Activated naive CD4-positive, alpha-beta T cell treated with anti-CD3 and anti-CD28 coated beads, Interleukin-2, amount 50 U/mL, for 24 hours (primary cell): ENCODE measurements around the gene NIPBL.

ENCODE experiments used
- H3K27ac Mint-ChIP-seq: one replicate; pipeline ENCODE4 v1.8.0; 2021; ENCODE audit warnings: mild to moderate bottlenecking, mixed read lengths
- H3K27me3 Mint-ChIP-seq: one replicate; pipeline ENCODE4 v1.8.0; 2021; ENCODE audit warnings: mixed read lengths
- H3K36me3 Mint-ChIP-seq: one replicate; pipeline ENCODE4 v1.8.0; 2021; ENCODE audit warnings: mixed read lengths
- H3K4me1 Mint-ChIP-seq: one replicate; pipeline ENCODE4 v1.8.0; 2021; ENCODE audit warnings: mixed read lengths
- H3K4me3 Mint-ChIP-seq: one replicate; pipeline ENCODE4 v1.8.0; 2021; ENCODE audit warnings: mild to moderate bottlenecking, mixed read lengths
- H3K9me3 Mint-ChIP-seq: one replicate; pipeline ENCODE4 v1.8.0; 2021; ENCODE audit warnings: mixed read lengths

Gene NIPBL

DNA sequence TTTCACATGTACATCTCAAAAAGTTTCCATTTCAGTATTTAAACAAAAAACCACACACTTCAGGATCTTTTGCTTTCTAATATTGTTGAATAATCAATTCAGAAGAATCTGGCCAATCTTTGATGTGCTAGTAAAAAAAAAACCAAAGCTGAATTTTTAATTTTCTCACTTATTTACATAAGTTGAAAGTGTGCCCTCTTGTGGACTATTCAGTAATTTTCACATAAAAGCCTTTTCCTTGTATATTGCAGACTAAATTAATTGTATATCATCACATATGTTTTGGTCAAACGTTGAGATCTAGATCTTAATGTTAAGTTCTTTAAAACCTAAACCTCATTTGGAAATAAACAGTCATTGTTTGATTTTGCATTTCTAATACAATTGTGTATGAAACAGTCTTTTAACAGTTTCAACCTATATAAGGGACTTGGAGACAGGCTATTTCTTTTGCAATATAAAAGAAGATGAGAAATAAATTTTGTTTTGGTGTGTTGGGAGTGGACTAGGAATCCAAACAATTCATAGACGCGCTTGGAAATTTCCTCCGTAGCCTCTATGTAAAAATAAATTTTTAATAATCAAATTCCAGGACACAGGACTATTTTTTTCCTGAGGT is 68.1 kb downstream of the NIPBL start:
- Mint-ChIP-seq H3K27ac (no peak overlapping the region), H3K27me3 (no peaks in the 10 kb centered on the region), H3K9me3 (no peaks in the 10 kb centered on the region), H3K36me3 (no peaks in the 10 kb centered on the region), H3K4me1 (peaks cover 75% of the 10 kb centered on the region), H3K4me3 (no peak overlapping the region)

DNA sequence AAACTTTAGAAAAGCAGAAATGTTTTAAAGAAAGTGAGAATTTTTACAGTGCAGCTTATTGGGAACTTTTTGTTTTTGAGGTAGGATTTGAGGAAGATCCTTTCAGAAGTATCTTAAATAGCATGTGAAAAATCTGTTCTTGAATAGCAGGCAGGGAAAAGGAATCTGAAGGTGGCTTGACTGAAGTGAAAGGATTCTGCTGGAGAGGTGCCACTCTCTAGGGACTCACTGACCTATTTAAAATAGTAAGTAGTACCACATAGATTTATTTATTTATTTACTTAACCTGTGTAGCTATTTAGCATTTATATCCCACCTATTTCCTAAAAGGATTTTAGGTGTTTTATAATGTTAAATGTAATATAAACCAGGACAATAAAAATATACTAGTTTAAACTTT is 69.1 kb downstream of the NIPBL start:
- H3K36me3 Mint-ChIP-seq = no peaks in the 10 kb centered on the region
- no peak overlapping the region for H3K27ac Mint-ChIP-seq
- peaks cover 76% of the 10 kb centered on the region for H3K4me1 Mint-ChIP-seq
- no peak overlapping the region for H3K4me3 Mint-ChIP-seq
- H3K9me3 Mint-ChIP-seq = no peaks in the 10 kb centered on the region
- H3K27me3 Mint-ChIP-seq = no peaks in the 10 kb centered on the region

DNA sequence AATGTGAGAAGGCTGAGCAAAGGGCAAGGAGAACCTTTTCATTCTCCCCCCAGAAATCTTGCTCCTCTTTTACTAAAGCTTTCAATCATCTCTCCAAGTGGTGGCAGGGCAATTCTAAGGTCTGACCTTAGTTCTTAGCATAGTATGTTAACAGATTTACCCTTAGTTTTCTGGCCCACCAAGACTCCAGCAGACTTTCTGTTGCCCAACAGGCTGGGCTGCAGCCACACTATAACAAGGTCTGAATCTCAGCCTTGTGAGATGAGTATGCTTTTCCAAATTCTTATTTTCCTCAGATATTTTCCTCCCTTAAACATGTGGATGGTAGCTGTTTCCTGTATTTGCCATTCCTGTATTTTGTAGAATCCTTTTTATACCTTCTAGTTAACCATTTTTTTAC is 69.5 kb downstream of the NIPBL start:
- peaks cover 76% of the 10 kb centered on the region for H3K4me1 Mint-ChIP-seq
- no peaks in the 10 kb centered on the region for H3K9me3 Mint-ChIP-seq
- H3K27me3 Mint-ChIP-seq = no peaks in the 10 kb centered on the region
- no peak overlapping the region for H3K27ac Mint-ChIP-seq
- H3K36me3 Mint-ChIP-seq = no peaks in the 10 kb centered on the region
- no peak overlapping the region for H3K4me3 Mint-ChIP-seq

DNA sequence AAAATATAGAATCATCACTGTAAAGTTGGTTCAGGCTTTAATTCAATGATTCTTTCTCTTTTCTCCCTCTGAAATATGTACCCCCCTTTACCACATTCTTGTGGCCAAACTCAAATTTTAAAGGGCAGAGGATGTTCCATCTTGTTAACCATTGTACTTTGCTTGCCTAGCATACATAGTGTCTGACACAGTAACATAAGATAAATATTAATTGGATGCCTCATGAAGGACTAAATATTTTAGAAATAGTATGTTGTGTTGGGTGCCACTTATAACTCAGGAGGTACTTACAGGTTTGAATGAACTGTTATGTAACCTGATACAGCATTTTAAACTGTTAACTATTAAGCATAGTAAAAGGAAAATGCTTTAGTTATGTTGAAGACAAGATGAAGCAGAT is 71.5 kb downstream of the NIPBL start:
- H3K27ac Mint-ChIP-seq = no peak overlapping the region
- H3K4me3 Mint-ChIP-seq = no peak overlapping the region
- H3K4me1 Mint-ChIP-seq = peaks cover 86% of the 10 kb centered on the region
- H3K9me3 Mint-ChIP-seq = no peaks in the 10 kb centered on the region
- H3K36me3 Mint-ChIP-seq = no peaks in the 10 kb centered on the region
- H3K27me3 Mint-ChIP-seq = no peaks in the 10 kb centered on the region

DNA sequence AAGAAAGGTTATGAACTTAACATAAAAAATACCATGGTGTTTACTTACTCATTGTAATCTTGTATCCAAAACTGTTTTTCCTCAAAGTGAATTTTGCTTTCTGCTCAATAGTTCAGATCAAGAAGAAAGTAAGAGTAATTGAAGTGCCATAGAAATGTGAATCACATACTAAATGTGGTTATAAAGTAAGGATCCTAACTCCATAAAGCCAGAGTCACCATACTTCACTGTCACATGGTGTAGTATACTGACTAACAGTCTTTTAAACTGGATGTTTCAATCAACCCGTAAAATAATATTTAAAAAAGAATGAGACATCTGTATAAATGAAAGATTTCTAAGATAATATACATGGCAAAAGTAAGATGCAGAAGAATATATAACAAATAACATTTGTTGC is 72.1 kb downstream of the NIPBL start:
- Mint-ChIP-seq H3K4me1 (peaks cover 84% of the 10 kb centered on the region), H3K27ac (no peak overlapping the region), H3K4me3 (no peak overlapping the region)

DNA sequence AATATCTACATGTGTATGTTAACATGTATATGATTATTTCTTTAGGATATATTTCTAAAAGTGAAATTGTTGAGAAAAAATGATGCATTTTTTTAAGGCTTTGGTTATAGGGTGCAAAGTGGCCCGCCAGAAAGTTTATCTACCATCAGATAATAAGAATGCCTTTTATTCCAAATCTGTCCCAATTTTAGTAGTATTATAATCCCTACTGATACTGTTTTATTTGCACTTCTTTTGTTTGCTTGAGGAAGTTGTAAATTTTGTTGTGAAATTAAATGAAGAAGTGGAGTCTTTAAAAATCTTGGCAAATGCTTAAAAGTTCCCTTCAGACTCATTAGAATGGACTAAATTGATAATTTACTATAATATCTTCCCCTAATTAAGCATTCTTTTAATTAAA is 73.0 kb downstream of the NIPBL start:
- Mint-ChIP-seq H3K4me3 (no peak overlapping the region), H3K4me1 (peaks cover 79% of the 10 kb centered on the region), H3K9me3 (no peaks in the 10 kb centered on the region), H3K27ac (no peak overlapping the region), H3K27me3 (no peaks in the 10 kb centered on the region), H3K36me3 (no peaks in the 10 kb centered on the region)

More for the DNA sequence above, 72.1 kb downstream of the NIPBL start:
- H3K36me3 Mint-ChIP-seq = no peaks in the 10 kb centered on the region
- H3K9me3 Mint-ChIP-seq = no peaks in the 10 kb centered on the region
- H3K27me3 Mint-ChIP-seq = no peaks in the 10 kb centered on the region

DNA sequence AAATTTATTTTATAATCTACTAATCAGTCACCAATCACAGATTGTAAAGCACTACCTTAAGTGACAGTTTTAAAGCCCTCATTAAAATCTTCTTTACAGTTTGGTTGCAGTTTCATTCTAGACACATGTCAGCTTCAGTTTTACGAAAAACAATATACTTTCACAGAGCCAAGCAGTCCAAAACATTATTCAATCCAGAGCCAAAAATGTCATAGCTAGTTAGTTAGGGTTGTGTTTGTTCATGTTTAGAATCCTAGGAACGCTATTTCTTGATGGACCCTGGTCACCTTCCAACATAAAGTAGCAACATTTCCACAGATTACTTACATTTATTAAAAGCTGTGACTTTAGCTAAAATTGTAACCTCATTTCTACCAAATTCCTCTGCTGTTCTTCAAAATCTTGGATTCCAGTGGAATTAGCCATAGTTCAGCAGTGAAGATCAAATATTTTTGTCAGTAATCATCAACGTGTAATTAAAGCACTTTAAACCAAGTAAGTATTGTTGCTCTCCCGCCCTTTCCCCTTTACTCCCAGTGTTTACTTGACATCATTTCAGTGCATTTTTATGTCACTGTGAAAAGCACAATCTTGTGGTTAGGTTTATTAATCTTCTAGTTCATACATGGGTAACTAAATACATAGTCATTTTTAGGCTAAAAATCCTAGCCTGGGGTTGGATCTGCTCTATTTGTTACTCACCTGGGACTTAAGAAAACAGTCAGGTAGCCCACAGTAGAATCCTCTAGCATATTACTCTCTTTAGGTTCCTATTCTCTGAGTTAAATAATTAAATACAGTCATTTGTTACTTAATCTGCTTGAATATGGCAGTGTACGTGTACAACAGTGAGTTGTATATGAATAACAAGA is 74.3 kb downstream of the NIPBL start:
- Mint-ChIP-seq H3K36me3 (peaks cover 2% of the 10 kb centered on the region), H3K27ac (peak overlapping the region; percentile 56), H3K27me3 (no peaks in the 10 kb centered on the region), H3K4me1 (peaks cover 75% of the 10 kb centered on the region), H3K4me3 (peak overlapping the region; percentile 20), H3K9me3 (no peaks in the 10 kb centered on the region)

DNA sequence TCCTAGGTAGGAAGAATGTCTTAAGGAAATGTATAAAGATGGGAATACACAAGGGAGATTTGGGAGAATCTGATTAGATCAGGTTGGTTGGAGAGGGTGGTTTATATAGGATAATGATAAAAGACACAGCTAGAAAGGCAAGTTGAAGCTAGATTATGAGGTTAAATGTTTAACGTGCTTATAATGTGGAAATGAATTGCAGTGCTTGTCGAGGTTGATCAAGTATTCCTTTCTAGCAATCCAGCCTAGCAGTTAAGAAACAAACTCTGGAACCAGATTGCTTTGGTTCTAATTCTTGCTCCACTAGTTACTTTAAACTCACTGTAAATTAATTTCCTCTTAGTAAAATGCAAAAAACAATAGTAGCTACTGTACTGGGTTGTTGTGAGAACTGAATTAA is 76.5 kb downstream of the NIPBL start:
- H3K9me3 Mint-ChIP-seq = no peaks in the 10 kb centered on the region
- no peak overlapping the region for H3K27ac Mint-ChIP-seq
- peaks cover 5% of the 10 kb centered on the region for H3K36me3 Mint-ChIP-seq
- H3K4me1 Mint-ChIP-seq = peaks cover 60% of the 10 kb centered on the region
- no peaks in the 10 kb centered on the region for H3K27me3 Mint-ChIP-seq
- no peak overlapping the region for H3K4me3 Mint-ChIP-seq

DNA sequence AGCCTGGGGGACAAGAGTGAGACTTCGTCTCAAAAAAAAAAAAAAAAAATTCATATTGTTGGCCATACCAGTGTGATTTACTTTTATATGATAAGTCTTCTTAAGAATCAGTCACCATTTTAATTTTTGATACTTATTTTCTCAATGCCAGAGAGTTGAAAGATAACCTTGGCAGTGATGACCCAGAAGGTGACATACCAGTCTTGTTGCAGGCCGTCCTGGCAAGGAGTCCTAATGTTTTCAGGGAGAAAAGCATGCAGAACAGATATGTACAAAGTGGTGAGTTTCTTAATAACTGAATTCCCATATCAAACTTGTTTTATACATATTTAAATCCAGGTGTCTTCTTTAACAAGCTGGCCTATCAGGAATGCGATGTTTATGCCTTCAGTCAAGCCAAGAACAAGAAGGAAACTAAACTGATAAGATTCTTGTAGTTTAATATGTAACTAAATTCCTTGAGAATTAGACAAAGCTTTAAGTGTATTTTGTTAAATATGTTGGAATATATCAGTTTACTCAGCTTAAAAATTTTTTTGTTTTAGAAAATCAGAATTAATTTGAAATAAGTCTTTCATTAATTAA is 81.5 kb downstream of the NIPBL start:
- H3K4me1 Mint-ChIP-seq = peaks cover 18% of the 10 kb centered on the region
- no peaks in the 10 kb centered on the region for H3K9me3 Mint-ChIP-seq
- peaks cover 13% of the 10 kb centered on the region for H3K36me3 Mint-ChIP-seq
- H3K27ac Mint-ChIP-seq = no peak overlapping the region
- no peaks in the 10 kb centered on the region for H3K27me3 Mint-ChIP-seq
- no peak overlapping the region for H3K4me3 Mint-ChIP-seq

DNA sequence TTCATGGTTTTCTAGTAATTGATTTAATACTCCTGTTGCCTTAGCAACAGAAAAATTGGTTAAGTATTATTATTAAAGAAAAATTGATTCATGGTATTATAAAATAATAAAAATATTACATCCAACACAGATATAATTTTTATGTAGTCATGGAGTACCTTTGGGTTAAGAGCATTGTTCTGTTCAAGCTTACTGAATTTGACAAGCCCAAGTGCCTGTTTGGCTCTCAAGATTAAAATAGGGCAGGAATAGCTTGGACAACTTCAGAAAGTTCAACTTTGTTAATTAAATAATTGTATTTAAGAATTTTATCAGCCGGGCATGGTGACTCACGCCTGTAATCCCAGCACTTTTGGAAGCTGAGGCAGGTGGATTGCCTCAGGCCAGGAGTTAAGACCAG is 82.0 kb downstream of the NIPBL start:
- Mint-ChIP-seq H3K36me3 (peaks cover 13% of the 10 kb centered on the region), H3K27ac (no peak overlapping the region)

DNA sequence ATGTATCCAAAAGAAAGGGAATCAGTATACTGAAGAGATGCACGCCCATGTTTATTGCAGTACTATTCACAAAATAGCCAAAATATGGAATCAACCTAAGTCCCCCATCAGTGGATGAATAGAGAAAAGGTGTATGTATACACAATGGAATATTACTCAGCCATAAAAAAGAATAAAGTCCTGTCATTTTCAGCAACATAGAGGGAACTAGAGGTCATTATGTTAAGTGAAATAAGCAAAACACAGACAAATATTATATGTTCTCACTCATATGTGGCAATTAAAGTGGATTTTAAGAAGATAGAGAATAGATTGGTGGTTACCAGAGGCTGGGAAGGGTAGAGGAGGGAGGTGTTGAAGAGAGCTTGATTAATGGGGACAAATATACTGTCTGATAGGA is 88.6 kb downstream of the NIPBL start:
- Mint-ChIP-seq H3K4me3 (no peak overlapping the region), H3K9me3 (no peaks in the 10 kb centered on the region), H3K27me3 (no peaks in the 10 kb centered on the region), H3K4me1 (no peaks in the 10 kb centered on the region), H3K27ac (no peak overlapping the region), H3K36me3 (peaks cover 26% of the 10 kb centered on the region)

More for the DNA sequence above, 82.0 kb downstream of the NIPBL start:
- Mint-ChIP-seq H3K9me3 (no peaks in the 10 kb centered on the region), H3K4me1 (peaks cover 13% of the 10 kb centered on the region), H3K27me3 (no peaks in the 10 kb centered on the region), H3K4me3 (no peak overlapping the region)

DNA sequence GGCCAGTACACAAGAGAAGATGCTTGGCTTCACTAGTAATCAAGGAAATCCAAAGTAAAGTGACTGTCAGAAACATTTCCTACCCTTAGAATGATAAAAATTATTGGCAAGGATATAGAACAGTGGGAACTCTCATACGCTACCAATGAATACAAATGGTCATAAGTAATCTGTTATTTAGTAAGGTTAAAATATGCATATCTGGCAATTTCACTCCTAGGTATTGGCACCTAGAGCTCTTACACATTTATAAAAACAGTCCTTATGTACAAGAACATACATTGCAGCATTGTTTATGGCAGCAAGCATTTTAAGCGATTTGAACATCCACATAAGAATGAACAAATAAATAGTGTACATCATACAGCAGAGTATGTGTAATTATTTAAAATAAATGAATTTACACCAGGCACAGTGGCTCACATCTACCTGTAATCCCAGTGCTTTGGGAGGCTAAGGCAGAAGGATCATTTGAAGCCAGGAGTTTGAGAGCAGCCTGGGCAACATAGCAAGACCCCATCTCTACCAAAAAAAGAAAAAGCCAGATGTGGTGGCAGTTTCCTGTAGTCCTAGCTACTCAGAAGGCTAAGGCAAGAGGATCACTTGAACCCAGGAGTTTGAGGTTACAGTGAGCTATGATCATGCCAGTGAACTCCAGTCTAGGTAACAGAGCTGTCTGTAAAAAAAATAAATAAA is 93.3 kb downstream of the NIPBL start:
- no peaks in the 10 kb centered on the region for H3K27me3 Mint-ChIP-seq
- no peaks in the 10 kb centered on the region for H3K9me3 Mint-ChIP-seq
- no peak overlapping the region for H3K27ac Mint-ChIP-seq
- peaks cover 8% of the 10 kb centered on the region for H3K4me1 Mint-ChIP-seq
- H3K36me3 Mint-ChIP-seq = peaks cover 31% of the 10 kb centered on the region
- no peak overlapping the region for H3K4me3 Mint-ChIP-seq

DNA sequence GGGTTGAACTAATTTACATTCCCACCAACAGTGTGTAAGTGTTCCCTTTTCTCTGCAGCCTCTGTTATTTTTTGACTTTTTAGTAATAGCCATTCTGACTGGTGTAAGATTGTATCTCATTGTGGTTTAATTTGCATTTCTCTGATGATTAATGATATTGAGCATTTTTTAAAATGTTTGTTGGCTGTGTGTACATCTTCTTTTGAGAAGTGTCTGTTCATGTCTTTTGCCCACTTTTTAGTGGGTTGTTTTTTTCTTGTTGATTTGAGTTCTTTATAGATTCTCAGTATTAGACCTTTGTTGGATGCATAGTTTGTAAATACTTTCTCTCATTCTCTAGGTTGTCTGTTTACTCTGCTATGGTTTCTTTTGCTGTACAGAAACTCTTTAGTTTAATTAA is 101.6 kb downstream of the NIPBL start:
- Mint-ChIP-seq H3K27me3 (no peaks in the 10 kb centered on the region), H3K36me3 (peaks cover 45% of the 10 kb centered on the region), H3K4me3 (no peak overlapping the region), H3K9me3 (peaks cover 8% of the 10 kb centered on the region), H3K27ac (no peak overlapping the region), H3K4me1 (peaks cover 58% of the 10 kb centered on the region)

DNA sequence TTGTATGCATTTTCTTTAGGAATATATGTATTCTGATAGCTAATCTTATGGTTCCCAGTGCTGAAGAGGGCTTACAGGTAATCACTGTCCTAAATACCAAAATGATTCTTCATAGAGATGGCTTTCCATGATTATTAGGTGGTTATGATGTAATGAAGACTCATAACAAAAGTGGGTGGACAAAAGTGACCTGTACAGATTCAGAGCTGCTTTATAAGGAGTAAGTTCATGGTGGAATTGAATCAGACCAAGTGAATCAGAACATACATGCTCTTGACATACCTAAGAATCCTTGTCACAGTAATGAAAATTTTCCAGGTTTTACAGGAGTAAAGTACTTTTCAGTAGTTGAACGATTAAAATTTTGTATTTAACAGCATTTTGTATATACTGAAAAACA is 105.6 kb downstream of the NIPBL start:
- Mint-ChIP-seq H3K27ac (no peak overlapping the region), H3K4me3 (no peak overlapping the region), H3K9me3 (peaks cover 12% of the 10 kb centered on the region), H3K36me3 (peaks cover 40% of the 10 kb centered on the region), H3K4me1 (peaks cover 72% of the 10 kb centered on the region), H3K27me3 (no peaks in the 10 kb centered on the region)

DNA sequence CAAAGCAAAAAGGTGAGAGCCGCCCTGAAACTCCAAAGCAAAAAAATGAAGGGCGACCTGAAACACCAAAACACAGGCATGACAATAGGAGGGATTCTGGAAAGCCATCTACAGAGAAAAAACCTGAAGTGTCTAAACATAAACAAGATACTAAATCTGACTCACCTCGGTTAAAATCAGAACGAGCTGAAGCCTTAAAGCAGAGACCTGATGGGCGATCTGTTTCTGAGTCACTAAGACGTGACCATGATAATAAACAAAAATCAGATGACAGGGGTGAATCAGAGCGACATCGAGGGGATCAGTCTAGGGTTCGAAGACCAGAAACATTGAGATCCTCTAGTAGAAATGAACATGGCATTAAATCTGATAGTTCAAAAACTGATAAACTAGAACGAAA is 108.8 kb downstream of the NIPBL start:
- peaks cover 4% of the 10 kb centered on the region for H3K9me3 Mint-ChIP-seq
- no peaks in the 10 kb centered on the region for H3K27me3 Mint-ChIP-seq
- H3K27ac Mint-ChIP-seq = no peak overlapping the region
- peaks cover 15% of the 10 kb centered on the region for H3K36me3 Mint-ChIP-seq
- H3K4me3 Mint-ChIP-seq = no peak overlapping the region
- peaks cover 63% of the 10 kb centered on the region for H3K4me1 Mint-ChIP-seq

DNA sequence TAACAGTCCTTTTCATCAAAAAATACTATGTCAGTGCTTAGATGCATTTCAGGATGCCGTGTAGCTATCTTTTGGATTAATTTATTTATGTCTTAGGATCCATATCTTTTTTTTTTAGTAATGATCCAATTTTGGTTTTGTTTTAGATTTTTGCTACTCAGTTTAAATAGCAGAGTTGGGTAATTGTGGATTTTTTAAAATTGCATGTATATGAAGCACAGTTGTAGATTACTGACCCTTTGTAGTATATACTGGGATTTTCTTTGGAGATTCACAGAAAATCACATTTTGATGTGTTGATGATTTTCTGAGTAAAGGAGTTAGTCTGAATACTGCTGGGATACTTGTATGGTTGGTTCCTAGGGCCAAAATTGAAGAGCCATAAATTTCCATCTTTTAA is 111.8 kb downstream of the NIPBL start:
- H3K27me3 Mint-ChIP-seq = no peaks in the 10 kb centered on the region
- H3K9me3 Mint-ChIP-seq = peaks cover 4% of the 10 kb centered on the region
- H3K36me3 Mint-ChIP-seq = peaks cover 15% of the 10 kb centered on the region
- no peak overlapping the region for H3K27ac Mint-ChIP-seq
- no peak overlapping the region for H3K4me3 Mint-ChIP-seq
- H3K4me1 Mint-ChIP-seq = peaks cover 60% of the 10 kb centered on the region
